NCI-H1694 (cell line): ENCODE data around the gene GDA.
A peak's percentile ranks its signal among the peaks of the same experiment; 100 is the strongest.

ENCODE experiments used
- DNase-seq: peaks from one replicate; lab custom pipeline; 2025; lab: John Stamatoyannopoulos, UW

The GDA gene

DNA sequence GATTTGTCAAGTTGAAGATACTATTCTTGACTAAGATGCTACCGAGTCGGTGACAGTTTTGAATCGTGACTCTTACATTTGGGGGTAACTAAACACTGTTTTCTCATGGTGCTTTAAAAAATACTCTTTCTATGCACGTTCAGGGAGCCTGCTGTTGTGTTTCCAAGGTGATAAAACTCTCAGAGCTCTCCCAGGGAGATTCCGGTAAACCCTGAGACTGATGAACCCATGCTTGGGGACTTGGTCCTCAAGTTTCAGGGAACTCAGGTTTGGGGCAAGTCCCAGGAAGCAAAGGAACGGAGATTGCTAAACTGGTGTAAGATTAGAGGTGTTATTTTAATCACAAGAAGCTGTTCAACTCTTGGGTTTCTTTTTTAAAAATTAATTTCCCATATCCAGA, 1.4 kb downstream of the GDA start:
- no peak for DNase-seq

DNA sequence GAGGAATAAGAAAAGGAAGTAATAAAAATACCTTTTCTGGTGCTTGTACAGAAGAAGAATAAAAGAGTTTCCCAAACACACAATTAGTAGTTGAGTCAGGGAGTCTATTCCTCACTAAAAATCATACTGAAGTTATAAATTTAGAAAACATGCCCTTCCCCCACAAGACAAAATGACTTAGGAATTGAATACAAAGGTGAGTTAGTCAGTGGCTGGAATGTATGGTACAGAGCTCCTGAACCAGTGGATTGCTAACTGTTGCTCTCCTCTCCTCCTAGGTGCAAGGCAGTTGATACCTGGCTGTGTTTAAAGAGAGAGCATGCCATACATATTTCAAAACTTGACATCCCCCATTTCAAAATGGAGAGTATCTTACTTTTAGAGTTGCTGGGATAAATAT, 1.9 kb downstream of the GDA start:
- DNase-seq = no peak

DNA sequence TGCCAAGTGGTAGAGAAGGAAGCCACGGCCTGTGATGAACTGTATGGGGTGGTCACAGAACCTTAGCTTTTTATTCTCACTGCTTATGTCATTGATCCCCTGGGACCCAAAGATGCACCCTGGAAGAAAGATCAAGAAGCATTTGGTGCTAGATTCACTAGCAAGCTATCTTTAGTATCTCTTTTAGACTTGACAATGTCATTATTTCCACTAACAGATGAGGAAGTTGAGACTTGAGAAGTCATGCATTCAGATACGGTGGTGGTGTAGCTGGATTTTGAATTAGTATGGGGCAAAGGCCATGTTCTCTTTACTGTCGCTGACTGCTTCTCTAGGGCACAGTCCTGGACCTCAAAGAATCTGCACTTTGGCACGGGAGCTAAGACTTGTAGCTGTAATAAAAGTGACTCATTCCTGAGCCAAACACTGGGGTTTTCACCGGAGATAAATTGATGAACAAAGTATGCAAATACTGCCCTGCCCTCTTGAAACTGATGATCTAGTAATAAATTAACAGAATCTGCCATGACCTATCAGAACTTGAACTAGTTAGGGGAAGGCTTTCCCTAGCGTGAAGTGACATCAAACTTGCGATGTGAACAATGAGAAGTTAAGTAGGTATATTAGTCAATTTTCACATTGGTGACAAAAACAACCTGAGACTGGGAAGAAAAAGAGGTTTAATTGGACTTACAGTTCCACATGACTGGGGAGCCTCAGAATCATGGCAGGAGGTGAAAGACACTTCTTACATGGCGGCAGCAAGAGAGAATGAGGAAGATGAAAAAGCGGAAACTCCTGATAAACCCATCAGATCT, 5.4 kb downstream of the GDA start:
- no peak for DNase-seq

DNA sequence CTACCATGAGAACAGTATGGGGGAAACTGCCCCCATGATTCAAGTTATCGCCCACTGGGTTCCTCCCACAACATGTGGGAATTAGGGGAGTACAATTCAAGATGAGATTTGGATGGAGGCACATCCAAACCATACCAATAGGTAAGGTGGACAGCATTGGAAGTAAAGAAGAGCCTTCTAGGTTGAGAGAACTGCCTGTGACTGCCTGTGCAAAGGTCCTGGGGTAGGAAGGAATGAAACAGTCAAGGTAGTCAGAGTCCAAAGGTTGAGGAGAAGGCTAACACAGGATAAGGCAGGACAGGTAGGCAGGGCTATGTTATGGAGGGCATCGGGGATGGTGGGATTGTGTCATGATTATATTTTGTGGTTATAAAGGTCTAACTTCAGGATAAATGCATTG, 6.1 kb downstream of the GDA start:
- DNase-seq = no peak

DNA sequence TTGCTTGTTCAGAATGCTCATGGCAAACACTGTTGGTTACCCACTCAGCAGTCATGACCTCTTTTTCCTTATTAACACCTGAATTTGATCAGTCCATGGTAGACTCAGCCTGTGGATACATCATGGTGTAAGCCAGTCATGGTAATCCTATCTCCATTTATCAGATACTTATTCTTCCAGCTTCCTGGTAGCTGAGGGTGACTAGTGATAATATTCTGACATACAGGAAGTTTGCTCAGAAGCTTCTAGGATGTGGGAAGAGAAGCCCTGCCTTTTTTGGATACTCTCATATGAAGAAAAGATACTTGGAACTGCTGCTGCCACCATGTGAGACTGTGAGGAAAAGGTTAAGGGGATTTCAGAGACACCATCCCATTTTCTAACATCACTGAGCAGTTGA, 7.3 kb downstream of the GDA start:
- DNase-seq = no peak

DNA sequence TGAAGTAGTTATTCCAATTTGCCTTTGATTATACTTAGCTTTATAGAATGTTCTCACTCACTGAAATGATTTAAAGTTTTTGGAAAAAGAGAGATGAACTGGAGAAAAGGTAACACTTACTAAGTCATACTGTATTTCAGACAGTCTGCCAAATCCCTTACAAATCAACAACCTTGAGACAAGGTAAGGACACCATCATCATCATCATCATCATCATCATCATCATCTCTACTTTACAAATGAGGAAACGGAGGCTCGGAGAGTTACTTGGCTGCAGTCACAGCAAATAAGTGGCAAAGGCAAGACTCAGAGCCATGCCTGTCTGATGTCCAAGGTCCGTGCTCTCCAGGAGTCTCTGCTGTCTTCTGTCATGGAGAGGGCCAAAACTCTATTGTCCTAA, 9.4 kb downstream of the GDA start:
- no peak for DNase-seq

DNA sequence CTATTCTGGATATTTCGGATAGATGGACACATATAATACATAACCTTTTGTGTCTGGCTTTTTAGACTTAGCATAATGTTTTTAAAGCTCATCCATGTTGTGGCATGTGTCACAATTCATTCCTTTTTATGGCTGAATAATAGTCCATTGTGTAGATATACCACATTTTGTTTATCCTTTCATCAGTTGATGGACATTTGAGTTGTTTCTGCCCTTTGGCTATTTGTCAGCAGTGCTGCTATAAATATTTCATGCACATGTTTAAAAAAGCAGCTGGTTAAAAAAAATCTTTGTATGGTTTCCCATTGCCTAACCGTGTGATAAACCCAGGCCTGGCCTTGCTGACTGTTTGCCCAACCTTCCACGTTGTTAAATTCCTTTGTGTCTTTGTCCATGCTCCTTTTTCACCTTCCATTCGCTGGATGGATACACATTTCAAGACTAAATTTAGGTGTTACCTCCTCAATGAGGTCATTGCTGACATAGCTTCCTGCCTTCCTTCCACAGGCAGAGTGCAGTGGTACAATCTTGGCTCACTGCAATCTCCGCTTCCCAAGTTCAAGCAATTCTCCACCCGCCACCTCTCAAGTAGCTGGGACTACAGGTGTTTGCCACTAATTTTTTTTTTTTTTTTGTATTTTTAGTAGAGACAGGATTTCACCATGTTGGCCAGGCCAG, 11.3 kb downstream of the GDA start:
- DNase-seq = no peak

DNA sequence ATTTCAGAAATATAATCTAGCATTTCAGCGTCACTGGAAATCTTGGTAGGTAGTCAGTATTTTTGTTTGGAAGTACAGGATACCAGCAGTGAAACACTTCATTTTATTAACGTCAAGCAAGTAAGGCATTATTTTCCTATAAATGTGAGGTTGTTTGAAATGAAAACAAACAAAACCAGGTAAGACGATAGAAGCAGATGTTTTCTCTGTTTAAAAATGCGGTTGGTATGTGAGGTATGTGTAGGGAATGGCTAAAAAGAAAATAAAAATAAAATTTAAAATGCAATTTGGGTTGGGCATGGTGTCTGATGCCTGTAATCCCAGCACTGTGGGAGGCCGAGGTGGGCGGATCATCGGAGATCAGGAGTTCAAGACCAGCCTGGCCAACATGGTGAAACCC, 16.1 kb downstream of the GDA start:
- no peak for DNase-seq

DNA sequence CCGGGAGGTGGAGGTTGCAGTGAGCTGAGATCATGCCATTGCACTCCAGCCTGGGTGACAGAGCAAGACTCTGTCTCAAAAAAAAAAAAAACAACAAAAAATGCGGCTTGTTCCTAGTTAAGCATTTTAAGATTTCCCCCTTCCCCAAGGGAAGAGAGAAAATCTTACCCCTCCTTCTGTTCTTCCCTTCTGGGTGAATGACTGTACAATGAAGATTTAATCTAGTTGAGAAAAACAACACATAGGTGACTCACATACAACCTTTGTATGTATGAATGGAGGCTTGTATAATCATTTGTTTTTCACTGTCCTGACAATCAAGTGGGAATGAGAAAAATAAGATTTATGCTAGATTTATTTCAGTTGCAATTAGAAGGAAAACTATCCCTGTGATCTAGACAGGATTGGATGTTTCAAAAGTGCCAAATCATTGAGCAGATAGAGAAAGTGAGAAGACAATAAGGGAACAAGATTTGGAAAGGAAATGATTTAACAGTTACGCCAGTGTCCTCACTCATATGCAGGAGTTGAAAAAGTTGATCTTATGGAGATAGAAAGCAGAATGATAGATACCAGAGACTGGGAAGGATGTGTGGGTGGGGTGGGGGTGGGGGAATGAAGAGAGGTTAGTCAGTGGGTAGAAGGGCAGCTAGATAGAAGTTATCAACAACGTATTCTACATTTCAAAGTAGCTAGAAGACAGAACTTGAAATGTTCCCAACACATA, 16.7 kb downstream of the GDA start:
- DNase-seq = no peak

DNA sequence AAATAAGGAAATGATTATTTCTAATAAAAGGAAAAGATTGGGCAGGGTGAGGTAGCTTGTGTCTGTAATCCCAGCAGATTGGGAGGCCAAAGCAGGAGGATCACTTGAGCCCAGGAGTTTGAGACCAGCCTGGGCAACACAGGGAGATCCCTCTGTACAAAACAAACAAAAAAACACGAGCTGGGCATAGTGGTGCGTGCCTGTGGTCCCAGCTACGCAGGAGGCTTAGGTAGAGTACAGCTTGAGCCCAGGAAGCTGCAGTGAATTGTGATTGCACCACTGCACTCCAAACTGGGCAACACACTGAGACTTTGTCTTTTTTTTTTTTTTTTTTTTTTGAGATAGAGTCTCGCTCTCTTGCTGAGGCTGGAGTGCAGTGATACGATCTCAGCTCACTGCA, 18.8 kb downstream of the GDA start:
- DNase-seq = no peak

DNA sequence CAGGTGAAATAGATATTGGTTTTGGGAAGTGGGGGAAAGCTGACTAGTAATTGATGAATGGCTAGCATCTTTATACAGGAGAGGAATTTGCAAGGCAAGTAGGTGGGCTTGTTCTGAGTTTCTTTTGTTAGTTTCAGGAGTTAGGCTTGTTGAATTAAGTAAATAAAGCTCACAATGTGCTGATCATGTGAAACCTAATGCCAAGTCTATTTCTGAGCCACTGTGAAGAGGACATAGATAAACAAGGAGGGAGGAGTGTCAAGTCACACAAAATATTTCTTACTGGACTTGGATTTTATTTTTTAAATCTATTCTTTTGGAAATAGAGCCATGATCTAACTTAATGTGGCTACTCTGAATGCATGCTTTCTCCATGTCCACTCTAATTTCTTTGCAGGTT, 19.9 kb downstream of the GDA start:
- no peak for DNase-seq

DNA sequence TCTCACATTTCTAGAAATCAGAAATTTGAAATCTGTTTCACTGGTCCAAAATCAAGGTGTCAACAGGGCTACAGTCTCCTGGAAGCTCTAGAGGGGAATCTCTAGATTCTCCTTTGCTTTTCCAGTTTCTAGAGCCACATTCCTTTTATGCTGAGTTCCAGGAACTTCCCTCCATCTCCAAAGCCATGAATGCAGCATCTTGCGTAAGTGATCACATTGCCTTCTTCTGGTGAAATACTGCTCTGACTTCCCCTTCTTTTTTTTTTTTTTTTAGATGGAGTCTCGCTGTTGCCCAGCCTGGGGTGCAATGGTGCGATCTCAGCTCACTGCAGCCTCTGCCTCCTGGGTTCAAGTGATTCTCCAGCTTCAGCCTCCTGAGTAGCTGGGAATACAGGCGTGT, 23.8 kb downstream of the GDA start:
- no peak for DNase-seq

DNA sequence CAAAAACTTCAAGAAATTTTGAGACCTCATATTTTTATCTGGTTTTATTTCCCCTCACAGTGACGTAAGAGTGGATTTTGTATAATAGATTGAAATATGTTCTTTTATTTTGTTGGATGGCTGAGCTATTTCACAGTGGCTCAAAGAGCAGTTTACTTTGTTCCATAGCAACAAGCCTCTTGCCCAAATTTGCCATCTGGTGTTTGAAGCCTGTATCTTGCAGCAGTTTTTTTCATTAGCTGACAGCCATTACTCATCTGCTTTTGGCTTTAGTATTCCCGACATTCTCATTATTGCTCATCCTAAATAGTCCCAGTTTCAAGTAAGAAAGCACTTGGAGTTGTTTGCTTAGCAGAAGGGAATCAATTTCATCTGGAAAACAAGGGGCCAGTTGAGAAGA, 36.3 kb downstream of the GDA start:
- DNase-seq = no peak

DNA sequence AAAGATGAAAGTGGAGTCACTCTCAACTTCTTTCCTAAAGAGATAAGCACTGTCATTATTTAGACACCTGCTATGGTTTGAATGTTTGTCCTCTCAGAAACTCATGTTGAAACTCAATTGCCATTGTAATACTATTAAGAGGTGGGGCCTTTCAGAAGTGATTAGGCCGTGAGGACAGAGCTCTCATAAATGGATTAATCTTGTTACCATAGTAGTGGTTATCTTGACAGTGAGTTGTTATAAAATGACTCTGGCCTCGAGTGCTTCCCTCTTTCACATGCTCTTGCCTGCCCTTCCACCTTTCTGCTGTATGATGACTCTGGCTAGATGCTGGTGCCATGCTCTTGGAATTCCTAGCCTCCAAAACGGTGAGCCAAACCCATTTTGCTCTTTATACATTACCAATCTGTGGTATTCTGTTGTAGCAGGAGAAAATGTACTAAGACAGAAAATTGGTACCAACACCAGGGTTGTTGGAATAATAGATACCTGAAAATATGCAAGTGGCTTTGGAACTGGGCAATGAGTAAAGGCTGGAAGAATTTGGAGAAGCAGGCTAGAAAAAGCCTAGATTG, 38.0 kb downstream of the GDA start:
- no peak for DNase-seq

DNA sequence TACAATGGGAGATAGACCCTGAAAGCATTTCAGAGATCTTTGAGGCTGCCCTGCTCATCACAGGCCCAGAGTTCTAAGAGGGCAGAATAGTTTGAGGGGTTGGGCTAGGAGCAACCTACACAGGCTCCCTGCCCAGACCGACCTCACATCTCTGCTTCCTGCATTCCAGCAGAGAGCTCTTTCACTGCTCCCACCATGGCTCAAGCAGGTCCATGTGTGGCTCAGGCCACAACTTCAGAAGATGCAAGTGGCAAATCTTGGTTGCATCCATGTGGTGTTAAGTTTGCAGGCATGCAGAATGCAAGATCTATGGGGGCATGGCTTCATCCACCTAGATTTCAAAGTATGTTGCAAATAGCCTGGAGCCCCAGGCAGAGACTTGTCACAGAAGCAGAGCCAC, 39.0 kb downstream of the GDA start:
- no peak for DNase-seq

DNA sequence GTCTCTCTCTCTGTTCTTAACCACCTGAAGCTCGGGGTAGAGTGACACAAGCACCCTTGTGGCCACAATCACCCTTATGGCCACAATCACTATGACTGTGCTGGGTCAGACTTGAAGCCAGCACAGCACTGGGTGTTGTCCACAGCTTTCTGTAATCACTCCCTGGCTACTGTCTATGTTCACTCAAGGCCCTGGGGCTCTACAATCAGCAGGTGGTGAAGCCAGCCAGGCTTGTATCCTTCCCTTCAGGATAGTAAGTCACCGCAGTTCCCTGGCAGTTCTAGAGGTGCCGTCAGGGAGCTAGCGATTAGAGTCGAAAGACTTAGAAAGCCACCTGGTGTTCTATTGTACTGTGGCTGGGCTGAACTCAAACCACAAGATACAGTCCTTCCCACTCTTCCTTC, 44.2 kb downstream of the GDA start:
- no peak for DNase-seq

DNA sequence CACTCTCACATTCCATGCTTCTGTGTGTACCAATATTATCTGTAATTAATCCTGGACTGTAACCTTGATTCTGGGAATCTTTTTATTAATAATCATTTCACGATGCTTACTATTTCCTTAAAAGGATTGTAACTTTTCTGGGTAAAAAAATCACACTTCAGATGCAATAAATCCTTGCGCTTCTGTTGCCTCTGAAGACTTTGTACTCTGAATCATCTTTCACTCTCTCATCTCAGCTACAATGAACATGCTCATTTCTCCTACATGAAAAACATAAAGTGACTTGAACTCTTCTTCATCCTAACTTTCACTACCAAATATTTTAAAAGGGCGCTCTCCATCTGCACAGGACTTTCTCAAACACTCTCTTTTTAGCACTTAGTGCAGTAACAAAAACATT, 50.0 kb downstream of the GDA start:
- no peak for DNase-seq

DNA sequence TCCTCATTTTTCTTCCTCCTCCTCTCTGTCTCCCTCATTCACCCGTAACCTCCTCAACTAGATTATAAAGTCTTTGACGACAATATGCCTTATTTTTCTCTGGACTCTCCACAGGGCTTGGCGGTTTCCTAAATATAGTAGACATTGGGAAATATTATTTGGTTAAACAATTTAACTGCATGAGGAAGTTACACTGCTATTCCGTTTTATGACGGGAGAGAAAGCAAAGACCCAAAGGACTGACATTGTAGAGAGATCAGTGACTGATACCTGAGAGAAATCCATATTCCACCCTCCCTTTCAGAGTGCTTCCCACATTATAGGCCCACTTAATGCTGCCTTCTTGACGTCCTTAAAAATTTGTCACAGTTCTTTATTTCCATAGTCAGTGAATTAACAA, 51.2 kb downstream of the GDA start:
- DNase-seq = no peak

DNA sequence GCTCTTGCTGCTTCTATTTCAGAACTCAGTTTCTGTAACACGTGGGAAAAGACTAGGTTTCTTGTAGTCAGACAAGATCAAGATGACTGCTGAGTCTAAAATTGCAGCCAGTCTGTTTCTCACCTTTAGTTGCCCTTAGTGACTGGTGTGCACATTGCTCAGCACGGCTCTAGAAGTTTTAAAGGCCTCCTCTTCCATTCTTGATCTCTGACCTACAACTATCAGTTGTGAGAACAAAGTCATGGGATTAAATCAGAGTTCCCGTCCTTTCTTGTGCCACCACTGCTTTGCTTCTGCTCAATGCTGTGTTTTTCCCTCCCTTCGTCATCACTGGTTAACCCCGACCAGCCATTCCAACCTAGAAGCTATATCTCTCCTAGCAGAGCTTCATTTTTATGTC, 52.8 kb downstream of the GDA start:
- no peak for DNase-seq

DNA sequence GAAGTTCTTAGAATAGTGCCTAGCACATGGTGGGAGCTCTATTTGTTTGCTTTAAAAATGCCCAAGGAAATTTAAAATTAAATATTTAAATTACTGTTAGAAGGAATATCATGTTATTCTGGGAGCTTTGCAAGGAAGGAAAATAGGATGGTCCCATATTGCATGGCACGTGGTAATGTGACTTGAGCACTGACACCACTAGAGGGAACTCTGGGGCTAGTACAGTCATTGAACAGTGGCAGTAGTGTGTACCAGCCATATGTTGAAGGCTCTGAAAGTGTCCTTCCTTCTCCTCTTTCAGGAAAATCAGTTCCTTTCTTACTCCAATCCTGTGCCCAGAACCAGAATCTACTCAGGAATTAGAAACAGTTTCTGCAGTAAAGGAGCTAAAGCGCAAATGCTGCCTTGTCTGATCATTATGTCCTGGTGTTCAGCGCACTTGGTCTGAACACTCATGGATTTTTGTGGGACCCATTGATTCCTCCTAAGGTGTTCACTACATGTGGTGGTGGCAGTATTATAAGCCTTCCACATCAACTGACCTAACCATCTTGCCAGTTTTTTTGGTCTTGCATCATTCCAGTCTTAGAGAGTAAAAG, 54.1 kb downstream of the GDA start:
- DNase-seq = peak; percentile 2

DNA sequence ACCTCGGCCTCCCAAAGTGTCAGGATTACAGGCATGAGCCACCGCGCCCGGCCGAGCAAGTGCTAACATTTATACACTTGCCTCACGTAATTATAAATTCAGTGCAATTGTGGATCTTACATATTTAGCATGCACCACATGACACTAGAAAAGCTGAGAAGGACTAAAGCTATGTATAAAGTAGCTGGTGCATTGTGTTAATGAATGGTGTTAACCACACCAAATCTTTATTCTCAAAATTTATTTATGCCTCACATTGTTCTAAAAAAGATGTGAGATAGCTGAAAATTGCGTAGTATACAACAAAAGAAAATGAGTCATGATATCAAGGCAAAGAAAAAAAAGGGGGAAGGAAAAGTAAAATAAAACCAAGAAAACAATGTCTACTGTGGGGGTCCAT, 54.8 kb downstream of the GDA start:
- DNase-seq = no peak

DNA sequence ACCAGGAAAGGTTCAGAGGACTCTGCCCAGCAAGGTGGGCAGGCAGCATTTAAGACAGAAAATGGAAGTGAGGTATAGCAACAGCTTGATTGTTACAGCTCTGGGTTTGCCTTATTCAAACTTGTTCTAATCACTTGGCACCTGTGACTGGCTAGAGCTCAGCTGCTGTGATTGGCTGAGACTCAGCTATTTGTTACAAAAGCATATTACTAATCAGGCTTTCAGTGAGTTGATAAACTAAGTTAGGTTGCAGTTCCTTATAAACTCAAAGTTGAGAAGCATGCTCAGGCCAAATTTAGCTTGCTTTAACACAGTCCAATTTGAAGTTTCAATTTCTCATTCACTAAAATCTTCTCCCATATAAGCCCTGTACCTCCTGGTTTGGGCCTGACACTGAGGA, 56.3 kb downstream of the GDA start:
- DNase-seq = no peak

DNA sequence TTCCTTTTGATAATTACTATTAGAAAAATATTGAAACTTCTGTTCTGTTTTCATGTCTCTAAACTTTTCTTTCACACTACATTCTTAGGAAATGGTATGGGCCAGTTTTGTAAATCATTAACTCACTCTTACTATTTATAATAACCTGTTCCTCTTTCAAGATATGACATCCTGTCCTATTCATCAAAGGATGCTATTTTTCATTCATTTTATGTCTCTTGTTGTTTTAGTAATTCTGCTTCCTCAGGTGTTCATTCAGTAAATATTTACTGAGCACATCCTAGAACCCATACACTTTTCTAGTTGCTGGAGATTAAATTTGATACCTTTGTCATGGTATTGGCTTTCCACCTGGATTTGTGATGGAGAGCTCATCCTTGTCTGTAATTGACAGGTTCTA, 58.0 kb downstream of the GDA start:
- no peak for DNase-seq
